Stomach (tissue), 4 donors: Measurements from ENCODE around the gene ACVR1C.

Experiments
- POLR2A ChIP-seq, 4 donors: fragments of 450-650 bp; IDR thresholded peaks; one replicate each; pipeline ENCODE4 v1.6.1; 2016; ENCODE audit warnings: antibody characterized with exemption in 4 of 4, control low read depth in 2 of 4, mild to moderate bottlenecking in 1 of 4, moderate library complexity in 1 of 4
- POLR2AphosphoS5 ChIP-seq, 3 donors: sonication (generic); formaldehyde crosslinking; IDR thresholded peaks; one replicate each; pipeline ENCODE4 v1.6.1; 2016; ENCODE audit warnings: antibody characterized with exemption in 3 of 3
- TF ChIP-seq, protein P1 (sequence below), 7 experiments: fragments of 450-650 bp in 4 of 7; fragments of 200-600 bp in 3 of 7; sonication (generic) in 3 of 7; IDR thresholded peaks; one replicate each; pipeline ENCODE4 v1.5.1; 2016 to 2019; ENCODE audit warnings: antibody characterized with exemption in 7 of 7, control low read depth in 2 of 7, mild to moderate bottlenecking in 1 of 7

DNA sequence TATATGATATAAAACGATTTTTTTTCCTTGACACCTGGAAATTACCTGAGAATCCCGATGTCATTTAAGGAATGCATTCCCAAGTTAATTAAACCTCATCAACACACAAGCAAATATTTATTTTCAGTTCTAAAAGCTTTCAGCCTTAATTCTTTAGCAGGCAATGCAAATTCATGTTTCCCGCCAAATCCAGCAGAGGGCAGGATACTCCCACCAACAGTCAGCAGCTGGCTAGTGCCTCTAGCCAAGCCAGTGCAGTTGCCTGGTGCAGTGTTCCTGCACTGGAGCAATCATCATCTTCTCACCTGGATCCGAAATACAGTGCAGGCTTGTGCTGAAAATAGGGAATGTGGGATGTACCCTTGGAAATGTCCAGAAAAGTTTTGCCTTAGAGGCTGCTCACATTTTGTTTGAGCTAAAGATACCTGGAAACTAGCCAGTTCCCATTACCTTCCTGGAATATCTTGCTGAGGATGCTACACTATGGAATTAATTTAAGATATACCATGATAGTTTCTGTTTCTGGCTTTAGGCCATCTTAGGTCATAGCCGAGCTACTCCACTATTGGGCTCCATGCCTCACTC is 136.4 kb downstream of the ACVR1C start:
- TF ChIP-seq, protein P1, sequence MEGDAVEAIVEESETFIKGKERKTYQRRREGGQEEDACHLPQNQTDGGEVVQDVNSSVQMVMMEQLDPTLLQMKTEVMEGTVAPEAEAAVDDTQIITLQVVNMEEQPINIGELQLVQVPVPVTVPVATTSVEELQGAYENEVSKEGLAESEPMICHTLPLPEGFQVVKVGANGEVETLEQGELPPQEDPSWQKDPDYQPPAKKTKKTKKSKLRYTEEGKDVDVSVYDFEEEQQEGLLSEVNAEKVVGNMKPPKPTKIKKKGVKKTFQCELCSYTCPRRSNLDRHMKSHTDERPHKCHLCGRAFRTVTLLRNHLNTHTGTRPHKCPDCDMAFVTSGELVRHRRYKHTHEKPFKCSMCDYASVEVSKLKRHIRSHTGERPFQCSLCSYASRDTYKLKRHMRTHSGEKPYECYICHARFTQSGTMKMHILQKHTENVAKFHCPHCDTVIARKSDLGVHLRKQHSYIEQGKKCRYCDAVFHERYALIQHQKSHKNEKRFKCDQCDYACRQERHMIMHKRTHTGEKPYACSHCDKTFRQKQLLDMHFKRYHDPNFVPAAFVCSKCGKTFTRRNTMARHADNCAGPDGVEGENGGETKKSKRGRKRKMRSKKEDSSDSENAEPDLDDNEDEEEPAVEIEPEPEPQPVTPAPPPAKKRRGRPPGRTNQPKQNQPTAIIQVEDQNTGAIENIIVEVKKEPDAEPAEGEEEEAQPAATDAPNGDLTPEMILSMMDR (IDR thresholded peaks at IDR 0.05), result peak in 5 of 7 experiments; percentile 48 to 76 (median 63)
- TF ChIP-seq POLR2A (IDR thresholded peaks at IDR 0.05), result no peak
- TF ChIP-seq POLR2AphosphoS5 (IDR thresholded peaks at IDR 0.05), result peak in 1 of 3 donors; percentile 13
